K562 (cell line): ENCODE measurements around the gene LY6G6C. TPM values are rescaled to one million over a fixed set of nuclear protein-coding genes. Genes with fewer than 3 reads are reported as not detected.

Experiments used
- ATAC-seq: fragments of 200-7000 bp; cut with Tn5 transposase; 3 replicates; pipeline ENCODE4 v1.9.1; 2020; ENCODE audit warnings: moderate library complexity
- BruUV-seq: library from RNA; stranded (reverse); fragments of 400-500 nt; replicated peaks from 2 replicates; lab custom pipeline; 2021; lab: Mats Ljungman, UMichigan
- CTCF ChIA-PET: fragments of 300-600 bp; formaldehyde crosslinking; extraction: SDS; loops from one replicate; lab custom pipeline; 2021; ENCODE audit warnings: low intra/inter-chr PET ratio; lab: Yijun Ruan, JAX
- POLR2A ChIA-PET: fragments of 300-600, 350-650 bp; sonication (Branson Sonifier 250); formaldehyde crosslinking; extraction: SDS; loops from one replicate; lab custom pipeline; 2021; ENCODE audit warnings: antibody characterized with exemption, inconsistent platforms; lab: Yijun Ruan, JAX
- DNase-seq, 4 experiments: peaks; one replicate each; pipeline versions ENCODE4 v3.0.0 to v3.0.0-alpha.2; 2011 to 2018; ENCODE audit warnings: low spot score in 3 of 4, mixed read lengths in 3 of 4; ENCODE audit errors: extremely low read depth in 1 of 4
- FAIRE-seq: peaks from 2 replicates; lab custom pipeline; 2011; peaks lifted over from hg19 to GRCh38; lab: Jason Lieb, UNC
- H2AFZ ChIP-seq: 2 replicates; pipeline ENCODE4 v1.6.0; 2011; ENCODE audit warnings: low read depth, low read length, control low read depth, inconsistent platforms
- H3K27ac ChIP-seq: fragments of 200-600 bp; 3 replicates; pipeline ENCODE4 v1.8.0; 2011; ENCODE audit warnings: low read depth, mild to moderate bottlenecking, control low read depth, inconsistent platforms, low read length, moderate library complexity, mixed read lengths; ENCODE audit errors: extremely low read depth
- H3K27me3 ChIP-seq, 2 experiments: fragments of 300-600 bp in 1 of 2; 2 replicates in 1 of 2; 3 replicates in 1 of 2; pipeline versions ENCODE4 v1.6.0 to v1.8.0; 2011; ENCODE audit warnings: inconsistent platforms in 2 of 2, low read length in 2 of 2, mild to moderate bottlenecking in 1 of 2, mixed read lengths in 1 of 2, moderate library complexity in 1 of 2; ENCODE audit not compliant: control insufficient read depth in 2 of 2, insufficient read depth in 2 of 2
- H3K36me3 ChIP-seq: fragments of 300-600 bp; 3 replicates; pipeline ENCODE4 v1.8.0; 2011; ENCODE audit warnings: mild to moderate bottlenecking, low read length, inconsistent platforms; ENCODE audit not compliant: control insufficient read depth, insufficient read depth
- H3K4me1 ChIP-seq, 2 experiments: fragments of 200-600 bp in 1 of 2; replicated peaks in 1 of 2; 2 replicates in 1 of 2; 3 replicates in 1 of 2; pipeline versions ENCODE4 v1.5.1 to v1.8.0; 2011; ENCODE audit warnings: inconsistent platforms in 2 of 2, low read length in 2 of 2, mild to moderate bottlenecking in 1 of 2, mixed read lengths in 1 of 2, moderate library complexity in 1 of 2; ENCODE audit not compliant: control insufficient read depth in 2 of 2, insufficient read depth in 2 of 2
- H3K4me2 ChIP-seq: 2 replicates; pipeline ENCODE4 v1.6.1; 2011; ENCODE audit warnings: low read length, control low read depth, inconsistent platforms, mixed read lengths; ENCODE audit not compliant: insufficient read depth
- H3K4me3 ChIP-seq: fragments of 200-600 bp; sonication (generic), shearing (Covaris generic); 2 replicates; pipeline ENCODE4 v1.5.1; 2016; ENCODE audit warnings: control low read depth, inconsistent platforms
- H3K79me2 ChIP-seq: fragments of 200-600 bp; 3 replicates; pipeline ENCODE4 v1.8.0; 2011; ENCODE audit warnings: low read length, inconsistent platforms; ENCODE audit not compliant: control insufficient read depth, insufficient read depth
- H3K9ac ChIP-seq, 2 experiments: 2 replicates each; pipeline versions ENCODE4 v1.6.0 to v1.6.1; 2011; ENCODE audit warnings: low read depth in 2 of 2, low read length in 2 of 2, control low read depth in 1 of 2, inconsistent platforms in 1 of 2, mild to moderate bottlenecking in 1 of 2, mixed read lengths in 1 of 2; ENCODE audit not compliant: insufficient read depth in 1 of 2
- H3K9me1 ChIP-seq: one replicate; pipeline ENCODE4 v1.6.0; 2011; ENCODE audit warnings: inconsistent platforms, mild to moderate bottlenecking, low read length, moderate library complexity; ENCODE audit not compliant: control insufficient read depth, insufficient read depth
- H3K9me3 ChIP-seq: replicated peaks from 2 replicates; pipeline ENCODE4 v1.5.1; 2011; ENCODE audit warnings: low read depth, low read length, inconsistent platforms; ENCODE audit not compliant: control insufficient read depth, insufficient read depth
- H4K20me1 ChIP-seq: replicated peaks from 2 replicates; pipeline ENCODE4 v1.6.1; 2011; ENCODE audit warnings: low read length, inconsistent platforms, mixed read lengths; ENCODE audit not compliant: control insufficient read depth, insufficient read depth
- BACH1 ChIP-seq: fragments of 200-800 bp; sonication (Bioruptor generic); IDR thresholded peaks from 2 replicates; pipeline ENCODE4 v1.6.1; 2016; ENCODE audit warnings: missing genetic modification characterization, missing compliant biosample characterization
- BHLHE40 ChIP-seq: IDR thresholded peaks from 2 replicates; pipeline ENCODE4 v1.6.1; 2011; ENCODE audit warnings: low read length, improper control_type of control experiment
- KDM4B ChIP-seq, 2 experiments: fragments of 450-650 bp in 1 of 2; sonication (generic) in 1 of 2; IDR thresholded peaks; 2 replicates each; pipeline ENCODE4 v1.6.1; 2016 to 2017; ENCODE audit warnings: borderline replicate concordance in 2 of 2, antibody characterized with exemption in 1 of 2, low read depth in 1 of 2, mild to moderate bottlenecking in 1 of 2
- KDM5B ChIP-seq: fragments of 200-600 bp; sonication (generic); IDR thresholded peaks from 2 replicates; pipeline ENCODE4 v1.6.1; 2012; ENCODE audit warnings: low read depth, mild to moderate bottlenecking, moderate library complexity, low read length, control low read depth, inconsistent platforms; ENCODE audit not compliant: insufficient replicate concordance
- MBD1 ChIP-seq: fragments of 250-450 bp; sonication (Bioruptor Pico); IDR thresholded peaks from 2 replicates; pipeline ENCODE4 v1.8.0; 2022; ENCODE audit warnings: inconsistent platforms
- MCM5 ChIP-seq: fragments of 450-650 bp; IDR thresholded peaks from 2 replicates; pipeline ENCODE4 v1.6.1; 2016; ENCODE audit warnings: low read depth
- PHF20 ChIP-seq: fragments of 450-650 bp; IDR thresholded peaks from 2 replicates; pipeline ENCODE4 v1.6.1; 2018; ENCODE audit not compliant: partially characterized antibody
- RFX1 ChIP-seq: fragments of 450-650 bp; IDR thresholded peaks from 2 replicates; pipeline ENCODE4 v1.6.1; 2016; ENCODE audit warnings: mild to moderate bottlenecking, moderate library complexity
- SMARCE1 ChIP-seq: fragments of 450-650 bp; IDR thresholded peaks from 2 replicates; pipeline ENCODE4 v1.7.1; 2016; ENCODE audit warnings: mild to moderate bottlenecking
- TCF7 ChIP-seq: sonication (generic); IDR thresholded peaks from 2 replicates; pipeline ENCODE4 v1.6.1; 2016; ENCODE audit warnings: antibody characterized with exemption, borderline replicate concordance
- ZNF785 ChIP-seq: fragments of 250-450 bp; sonication (Bioruptor Pico); IDR thresholded peaks from 2 replicates; pipeline ENCODE4 v1.4.0; 2020; ENCODE audit warnings: mild to moderate bottlenecking
- whole genome bisulfite sequencing: fragments of 100-300 bp; shearing (Covaris generic); methylation state at CpG from one replicate; pipeline ENCODE4 v1.1.6; 2016; ENCODE audit warnings: low coverage, mixed read lengths; ENCODE audit not compliant: insufficient coverage; ENCODE audit errors: missing lambda C conversion rate; 5-methylcytosine and 5-hydroxymethylcytosine counted together
- in situ Hi-C: fragments of 300-500 bp; cut with MboI; formaldehyde crosslinking; loops from 4 replicates; pipeline ENCODE4 v1.15.0; 2018; ENCODE audit warnings: inconsistent platforms, mixed read lengths
- intact Hi-C: fragments of 100-400 bp; cut with micrococcal nuclease; formaldehyde crosslinking; loops from 2 replicates; pipeline ENCODE4 v1.14.2; 2022
- polyA plus RNA-seq, 8 experiments: library from polyadenylated mRNA; depleted of rRNA in 4 of 8; stranded (reverse) in 5 of 8; unstranded in 3 of 8; fragments of >200 nt; fragmentation: Nextera tagmentation in 2 of 8; fragmentation: Illumina TruSeq in 1 of 8; extraction: Ambion mirVana in 2 of 8; extraction: Trizol in 1 of 8; gene quantifications; 2 replicates each; pipeline versions ENCODE4 v1.2.1 to v1.2.3, GENCODE V29; 2011 to 2014; ENCODE audit warnings: inconsistent platforms in 1 of 8, missing spikeins in 1 of 8
- total RNA-seq, 7 experiments: library from RNA; depleted of rRNA in 6 of 7; stranded (reverse); fragments of >200 nt in 6 of 7; fragmentation: Illumina TruSeq in 2 of 7; extraction: Trizol in 2 of 7; gene quantifications; 2 replicates each; pipeline versions ENCODE4 v1.2.1 to v1.2.3, GENCODE V29; 2011 to 2021; ENCODE audit warnings: low replicate concordance in 1 of 7
- TF ChIP-seq, protein P1 (sequence below): sonication (generic); formaldehyde crosslinking; IDR thresholded peaks from 2 replicates; pipeline ENCODE4 v1.4.0; 2020; ENCODE audit warnings: mild to moderate bottlenecking, missing genetic modification reagents

The LY6G6C gene
- total and polyA plus RNA-seq, 9 of the 15 experiments (the other 6 are each of a cell fraction or from before 2014, with no cell fraction given), result 0.06 to 0.20 TPM; not detected in 7

- intact Hi-C loops (loop anchor here (1.0 to 10.0 kb wide), 3 partner anchors 41 to 225 kb away; partner anchors contain the start of genes ATP6V1G2, DDAH2, DDX39B and NFKBIL1), in situ Hi-C loops (loop anchor here (5.0 kb wide), 1 partner anchor 83 kb away; no protein-coding TSS in a partner anchor)
- H3K4me2 ChIP-seq, result peak overlapping the region; percentile 68
- no TSS peak for BruUV-seq
- no peaks in the 10 kb centered on the region for H3K27me3 ChIP-seq
- H3K9me3 ChIP-seq, result no peaks in the 10 kb centered on the region
- no peaks in the 10 kb centered on the region for H3K36me3 ChIP-seq
- peak overlapping the region; percentile 26; the same call in 2 of the 3 replicates for H3K27ac ChIP-seq
- H3K4me3 ChIP-seq, result no peak overlapping the region
- peak; percentile 91 for ATAC-seq
- DNase-seq, result peak; percentile 98 to 100 (median 100)
- ChIA-PET CTCF (interaction anchor here (0.6 to 2.9 kb wide), 4 partner anchors 21 to 218 kb away, joined by 3 to 35 read pairs (median 11); partner anchors contain the start of genes DDAH2 and LY6G5C), POLR2A (interaction anchor here (0.6 to 5.9 kb wide), 35 partner anchors 11 to 137 kb away, joined by 3 to 75 read pairs (median 5); partner anchors contain the start of genes BAG6, CLIC1, GPANK1 and HSPA1A)
- H3K9me1 ChIP-seq, result peaks cover 4% of the 10 kb centered on the region
- H2AFZ ChIP-seq, result peak overlapping the region; percentile 73
- peak overlapping the region in 1 of 2 experiments; percentile 1; a peak in 1 of 4 replicates for H3K9ac ChIP-seq
- peaks cover 24 to 68% of the 10 kb centered on the region in 2 experiments for H3K4me1 ChIP-seq
- 29% methylated on average over 12 of the region's 12 CpGs for WGBS
- no peaks in the 10 kb centered on the region for H3K79me2 ChIP-seq
- H4K20me1 ChIP-seq, result no peaks in the 10 kb centered on the region
- FAIRE-seq, result peak; percentile 95
- TF ChIP-seq TCF7 (0 out of 2 replicates have a peak, but pooled peaks have one; percentile 33), RFX1 (no peak), MBD1 (CRISPR knock-in tag) (no peak), KDM5B (no peak), BHLHE40 (0 out of 2 replicates have a peak, but pooled peaks have one; percentile 64), PHF20 (peak; percentile 14), MCM5 (no peak), KDM4B (IDR thresholded peaks at IDR 0.05; ENCODE audit: borderline replicate concordance in 2 of 2, low read depth in 1 of 2) (peak in 1 of 2 experiments; percentile 91; a peak in 2 of 4 replicates), BACH1 (tag) (no peak), ZNF785 (CRISPR knock-in tag) (no peak), SMARCE1 (peak; percentile 70; the same call in 1 of the 2 replicates)
- TF ChIP-seq, protein P1, sequence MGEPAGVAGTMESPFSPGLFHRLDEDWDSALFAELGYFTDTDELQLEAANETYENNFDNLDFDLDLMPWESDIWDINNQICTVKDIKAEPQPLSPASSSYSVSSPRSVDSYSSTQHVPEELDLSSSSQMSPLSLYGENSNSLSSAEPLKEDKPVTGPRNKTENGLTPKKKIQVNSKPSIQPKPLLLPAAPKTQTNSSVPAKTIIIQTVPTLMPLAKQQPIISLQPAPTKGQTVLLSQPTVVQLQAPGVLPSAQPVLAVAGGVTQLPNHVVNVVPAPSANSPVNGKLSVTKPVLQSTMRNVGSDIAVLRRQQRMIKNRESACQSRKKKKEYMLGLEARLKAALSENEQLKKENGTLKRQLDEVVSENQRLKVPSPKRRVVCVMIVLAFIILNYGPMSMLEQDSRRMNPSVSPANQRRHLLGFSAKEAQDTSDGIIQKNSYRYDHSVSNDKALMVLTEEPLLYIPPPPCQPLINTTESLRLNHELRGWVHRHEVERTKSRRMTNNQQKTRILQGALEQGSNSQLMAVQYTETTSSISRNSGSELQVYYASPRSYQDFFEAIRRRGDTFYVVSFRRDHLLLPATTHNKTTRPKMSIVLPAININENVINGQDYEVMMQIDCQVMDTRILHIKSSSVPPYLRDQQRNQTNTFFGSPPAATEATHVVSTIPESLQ (CRISPR knock-in tag), result no peak
Measured at GRCh38 chr6:31769684-31770371, 48.3 kb upstream of the LY6G6C start.
